AG04449 (cell line): ENCODE data around the gene GNG2.

ENCODE experiments used
- CTCF ChIA-PET: fragments of 350-600 bp; formaldehyde crosslinking; extraction: SDS; loops from one replicate; lab custom pipeline; 2021; ENCODE audit warnings: antibody characterized with exemption; lab: Yijun Ruan, JAX
- POLR2A ChIA-PET: fragments of 400-600, 350-600 bp; formaldehyde crosslinking; extraction: SDS; loops from one replicate; lab custom pipeline; 2020; ENCODE audit warnings: antibody characterized with exemption, inconsistent platforms; lab: Yijun Ruan, JAX
- DNase-seq: peaks from one replicate; pipeline ENCODE4 v3.0.0-alpha.2; 2010; ENCODE audit warnings: low read depth, low spot score
- H3K4me3 ChIP-seq: 2 replicates; pipeline ENCODE4 v1.5.1; 2011; ENCODE audit warnings: low read depth, mild to moderate bottlenecking, control low read depth, low read length
- CTCF ChIP-seq: IDR thresholded peaks from one replicate; pipeline ENCODE4 v1.5.1; 2011; ENCODE audit warnings: mild to moderate bottlenecking, moderate library complexity, low read length, control low read depth, inconsistent platforms; ENCODE audit not compliant: insufficient read depth; ENCODE audit errors: missing control alignments

Gene GNG2

GRCh38 chr14:51912112-51912786 lies 51.8 kb downstream of the GNG2 start:
- no peak overlapping the region for H3K4me3 ChIP-seq
- no peak for TF ChIP-seq CTCF
- CTCF ChIA-PET: interaction anchor here (1.1 to 2.2 kb wide), 2 partner anchors 67 kb away, joined by 4 to 7 read pairs; no protein-coding TSS in a partner anchor
- DNase-seq: no peak
- POLR2A ChIA-PET: no interaction called here

DNA sequence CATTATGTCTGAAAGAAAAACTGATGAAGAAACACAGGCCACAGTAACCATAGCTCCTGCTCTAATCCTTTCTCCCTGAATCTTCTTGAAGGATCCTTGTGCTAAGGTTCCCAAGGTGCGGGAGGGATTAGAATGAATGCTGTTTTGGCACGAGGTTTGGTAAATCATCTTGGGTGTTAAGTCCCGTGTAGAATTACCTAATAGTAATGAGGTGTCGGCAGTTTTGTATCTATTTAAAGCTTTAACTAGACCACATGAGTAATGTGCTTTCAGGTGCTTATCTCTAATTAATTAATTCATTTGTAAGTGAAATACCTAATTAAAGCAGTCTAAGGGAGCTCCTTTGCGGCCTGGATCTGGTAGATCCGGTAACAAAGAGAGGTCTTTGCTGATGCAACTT lies 53.9 kb downstream of the GNG2 start:
- DNase-seq: no peak
- CTCF ChIA-PET: interaction anchor here (2.2 kb wide), 1 partner anchor 65 kb away, joined by 7 read pairs; no protein-coding TSS in a partner anchor
- POLR2A ChIA-PET: no interaction called here
- TF ChIP-seq CTCF: no peak
- H3K4me3 ChIP-seq: no peak overlapping the region

DNA sequence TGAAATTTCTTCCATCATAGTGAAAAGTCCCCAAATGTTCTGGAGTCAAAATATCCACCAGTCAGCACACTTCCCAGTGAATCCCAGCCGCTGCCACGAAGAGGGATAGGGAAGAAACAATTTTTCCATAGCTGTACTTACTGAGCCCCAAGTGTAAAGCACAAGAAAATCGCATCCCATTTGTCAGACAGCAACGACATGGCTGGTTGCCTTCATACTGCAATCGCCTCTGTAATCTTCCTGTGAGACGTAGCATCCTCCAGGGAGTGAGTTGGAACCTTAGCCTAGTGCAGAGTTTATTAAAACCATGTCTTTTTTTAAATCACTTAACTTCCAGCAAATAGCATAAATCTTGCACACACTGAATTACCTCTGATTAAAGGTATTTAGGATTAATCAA lies 56.8 kb downstream of the GNG2 start:
- ChIA-PET CTCF (no interaction called here), POLR2A (no interaction called here)
- TF ChIP-seq CTCF: no peak
- no peak overlapping the region for H3K4me3 ChIP-seq
- no peak for DNase-seq

GRCh38 chr14:51921026-51921425 lies 60.6 kb downstream of the GNG2 start:
- ChIA-PET POLR2A (no interaction called here), CTCF (interaction anchor here (1.6 kb wide), 1 partner anchor 20 kb away, joined by 5 read pairs; no protein-coding TSS in a partner anchor)
- no peak overlapping the region for H3K4me3 ChIP-seq
- TF ChIP-seq CTCF: no peak
- no peak for DNase-seq

DNA sequence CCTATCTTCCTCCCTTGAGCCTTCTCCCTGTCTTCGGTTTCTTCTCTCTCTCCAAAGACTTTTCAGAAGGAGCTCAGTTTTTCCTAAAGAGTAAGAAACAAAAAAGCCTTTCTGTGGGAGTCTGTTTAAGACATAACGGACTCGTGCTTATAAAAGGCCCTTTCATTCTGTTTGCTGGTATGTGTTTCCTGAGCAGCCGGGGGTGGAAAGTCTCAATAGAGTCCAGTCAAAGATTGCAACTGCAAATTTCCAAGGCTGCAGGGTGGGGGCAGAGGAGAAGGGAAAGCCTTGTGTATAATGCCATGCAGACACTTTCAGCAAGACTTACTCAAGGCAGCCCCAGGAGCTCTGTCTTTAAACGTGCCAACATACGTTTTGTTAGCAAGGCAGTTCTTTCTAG lies 62.2 kb downstream of the GNG2 start:
- ChIA-PET CTCF (interaction anchor here (1.6 kb wide), 1 partner anchor 48 kb away, joined by 4 read pairs; no protein-coding TSS in a partner anchor), POLR2A (interaction anchor here (0.6 kb wide), 1 partner anchor 45 kb away, joined by 3 read pairs; no protein-coding TSS in a partner anchor)
- no peak for DNase-seq
- no peak overlapping the region for H3K4me3 ChIP-seq
- no peak for TF ChIP-seq CTCF

GRCh38 chr14:51924600-51924999 lies 64.2 kb downstream of the GNG2 start:
- ChIA-PET POLR2A (no interaction called here), CTCF (interaction anchor here (1.1 to 1.3 kb wide), 2 partner anchors 53 to 54 kb away, joined by 3 read pairs; no protein-coding TSS in a partner anchor)
- DNase-seq: no peak
- H3K4me3 ChIP-seq: no peak overlapping the region
- no peak for TF ChIP-seq CTCF
